Measurements from ENCODE around the gene GORASP2. TPM values are rescaled to one million over a fixed set of nuclear protein-coding genes. Genes with fewer than 3 reads are reported as not detected.
A peak's percentile ranks its signal among the peaks of the same experiment; 100 is the strongest.

The GORASP2 gene
- total and polyA plus RNA-seq, 2 of the 8 experiments (the other 6 are each of a cell fraction or from before 2014, with no cell fraction given): 86.8 to 214 TPM

GRCh38 chr2:170887496-170887895, 41.6 kb upstream of the GORASP2 start:
- Histone ChIP-seq H4K8ac (ENCODE audit: extremely low read depth, insufficient read depth, low read length) (no peak overlapping the region), H3K27ac (ENCODE audit: low read depth, low read length) (no peak overlapping the region), H3K14ac (ENCODE audit: insufficient read length) (no peak overlapping the region), H3K27me3 (replicated peaks in 1 of 4; ENCODE audit: control insufficient read depth in 3 of 4, extremely low read depth in 1 of 4, insufficient read depth in 3 of 4, low read length in 3 of 4) (no peaks in the 10 kb centered on the region), H3K36me3 (ENCODE audit: control insufficient read depth in 2 of 4, insufficient read depth in 4 of 4, low read length in 3 of 4) (no peaks in the 10 kb centered on the region), H3K9me3 (ENCODE audit: insufficient read depth in 2 of 2, low read depth in 1 of 2, low read length in 1 of 2) (no peaks in the 10 kb centered on the region), H4K20me1 (replicated peaks in 1 of 2; ENCODE audit: control insufficient read depth in 1 of 2, insufficient read depth in 2 of 2, low read length in 2 of 2) (no peaks in the 10 kb centered on the region), H3K4me2 (ENCODE audit: insufficient read depth in 1 of 2, low read depth in 2 of 2, low read length in 2 of 2) (no peak overlapping the region), H2AK5ac (ENCODE audit: low read depth, low read length) (no peak overlapping the region), H2BK5ac (ENCODE audit: low read depth, low read length) (no peak overlapping the region), H3K23ac (ENCODE audit: insufficient read length) (no peak overlapping the region), H3K18ac (ENCODE audit: extremely low read depth, low read length) (no peak overlapping the region), H2BK15ac (ENCODE audit: low read length) (no peak overlapping the region), H3K56ac (replicated peaks; ENCODE audit: insufficient read length, low read depth, low read length) (no peak overlapping the region), H3K4me1 (replicated peaks in 1 of 4; ENCODE audit: control insufficient read depth in 3 of 4, insufficient read depth in 4 of 4, low read length in 3 of 4) (peaks cover 0 to 5% (median under 1%) of the 10 kb centered on the region in 4 experiments; a peak in 2 of 7 replicates), H2AFZ (ENCODE audit: low read length) (0 out of 2 replicates have a peak overlapping the region, but pooled peaks have one; percentile 42), H3K79me1 (ENCODE audit: low read depth, low read length) (no peaks in the 10 kb centered on the region), H2BK20ac (ENCODE audit: low read length) (no peak overlapping the region), H2BK120ac (replicated peaks; ENCODE audit: low read depth, low read length) (no peak overlapping the region), H4K5ac (ENCODE audit: insufficient read length, low read depth, low read length) (no peak overlapping the region), H3K79me2 (ENCODE audit: control insufficient read depth in 1 of 2, insufficient read depth in 2 of 2, low read length in 2 of 2) (no peaks in the 10 kb centered on the region), H3K9ac (replicated peaks in 1 of 4; ENCODE audit: extremely low read depth in 1 of 4, low read depth in 3 of 4, low read length in 3 of 4) (no peak overlapping the region), H3K4me3 (ENCODE audit: extremely low read depth in 1 of 4, insufficient read depth in 2 of 4, low read depth in 3 of 4, low read length in 4 of 4) (no peak overlapping the region), H3K4ac (replicated peaks; ENCODE audit: insufficient read length, low read depth, low read length) (no peak overlapping the region), H4K91ac (replicated peaks; ENCODE audit: insufficient read length, low read length) (no peak overlapping the region), H3K23me2 (ENCODE audit: low read depth, low read length) (no peaks in the 10 kb centered on the region; the same call in 1 of the 2 replicates), H2BK12ac (ENCODE audit: low read depth, low read length) (no peak overlapping the region)
- DNase-seq (ENCODE audit: low read depth in 1 of 2, low spot score in 2 of 2) (no peak), FAIRE-seq (no peak)
- TF ChIP-seq TCF12 (IDR thresholded peaks at IDR 0.05; ENCODE audit: low read depth, low read length) (no peak), TAF7 (optimal IDR thresholded peaks at IDR 0.05; ENCODE audit: borderline replicate concordance, low read depth, low read length) (no peak), YY1 (IDR thresholded peaks at IDR 0.05; ENCODE audit: low read depth, low read length) (no peak), CHD2 (IDR thresholded peaks at IDR 0.05; ENCODE audit: low read length) (no peak), ZNF274 (IDR thresholded peaks at IDR 0.05; ENCODE audit: borderline replicate concordance, extremely low read depth, low read length) (no peak), MAFK (IDR thresholded peaks at IDR 0.05; ENCODE audit: low read depth, low read length) (no peak), SP4 (IDR thresholded peaks at IDR 0.05; ENCODE audit: low read length) (no peak), BCL11A (IDR thresholded peaks at IDR 0.05; ENCODE audit: low read depth in 2 of 2, low read length in 2 of 2) (no peak), CEBPB (IDR thresholded peaks at IDR 0.05; ENCODE audit: low read depth, low read length) (no peak), PHF8 (conservative IDR thresholded peaks at IDR 0.05; ENCODE audit: low read depth, low read length) (no peak), ATF2 (IDR thresholded peaks at IDR 0.05; ENCODE audit: low read length) (no peak), GABPA (IDR thresholded peaks at IDR 0.05; ENCODE audit: borderline replicate concordance, insufficient read depth, low read length) (no peak), SIN3A (conservative IDR thresholded peaks at IDR 0.05 in 1 of 2, IDR thresholded peaks at IDR 0.05 in 1 of 2; ENCODE audit: low read depth in 1 of 2, low read length in 2 of 2) (no peak)
- POLR2A ChIA-PET (ENCODE audit: partially characterized antibody): interaction anchor here (1.6 kb wide), 1 partner anchor 18 kb away, joined by 3 read pairs; no protein-coding TSS in a partner anchor
- CTCF ChIA-PET (ENCODE audit: partially characterized antibody): interaction anchor here (0.6 to 2.3 kb wide), 4 partner anchors 13 to 725 kb away, joined by 3 to 8 read pairs (median 4); no protein-coding TSS in a partner anchor

All from H1 (cell line).